Panc1 (cell line): ENCODE data around the gene EML1. TPM values are rescaled to one million over a fixed set of nuclear protein-coding genes. Genes with fewer than 3 reads are reported as not detected.

Experiments used
- ATAC-seq: fragments of 200-7000 bp; cut with Tn5 transposase; 2 replicates; pipeline ENCODE4 v1.9.1; 2020; ENCODE audit warnings: mild to moderate bottlenecking, moderate library complexity
- BruUV-seq: library from RNA; stranded (reverse); fragments of 400-500 nt; replicated peaks from 2 replicates; lab custom pipeline; 2021; lab: Mats Ljungman, UMichigan
- CTCF ChIA-PET: fragments of 300-600 bp; sonication (Branson Sonifier 250); formaldehyde crosslinking; loops from one replicate; lab custom pipeline; 2022; ENCODE audit warnings: antibody characterized with exemption; lab: Charles Lee
- POLR2A ChIA-PET: fragments of 300-600 bp; sonication (Branson Sonifier 250); formaldehyde crosslinking; loops from one replicate; lab custom pipeline; 2022; ENCODE audit warnings: antibody characterized with exemption; lab: Charles Lee
- DNase-seq: peaks from one replicate; pipeline ENCODE4 v3.0.0-alpha.2; 2010; ENCODE audit warnings: low read depth, low spot score
- H3K27ac ChIP-seq: 2 replicates; pipeline ENCODE4 v1.5.1; 2011; ENCODE audit warnings: mild to moderate bottlenecking, low read length, inconsistent platforms
- H3K27me3 ChIP-seq: fragments of 200-500 bp; sonication (Bioruptor generic); 2 replicates; pipeline ENCODE4 v1.6.0; 2014; ENCODE audit warnings: low read length, inconsistent platforms; ENCODE audit not compliant: control insufficient read depth, insufficient read depth
- H3K36me3 ChIP-seq: fragments of 200-500 bp; sonication (Bioruptor generic); 2 replicates; pipeline ENCODE4 v1.5.1; 2014; ENCODE audit warnings: inconsistent platforms, mild to moderate bottlenecking, low read length, moderate library complexity; ENCODE audit not compliant: control insufficient read depth, insufficient read depth
- H3K4me1 ChIP-seq: 2 replicates; pipeline ENCODE4 v1.5.1; 2011; ENCODE audit warnings: inconsistent platforms, mild to moderate bottlenecking, low read length, moderate library complexity; ENCODE audit not compliant: control insufficient read depth, insufficient read depth
- H3K4me3 ChIP-seq, 2 experiments: 2 replicates each; pipeline ENCODE4 v1.5.1; 2011 to 2012; ENCODE audit warnings: low read depth in 2 of 2, low read length in 2 of 2, mild to moderate bottlenecking in 2 of 2, inconsistent platforms in 1 of 2, moderate library complexity in 1 of 2
- H3K9me3 ChIP-seq: fragments of 200-500 bp; sonication (Bioruptor generic); 2 replicates; pipeline ENCODE4 v1.5.1; 2014; ENCODE audit warnings: low read depth, mild to moderate bottlenecking, inconsistent platforms, low read length, moderate library complexity; ENCODE audit not compliant: control insufficient read depth, insufficient read depth
- POLR2AphosphoS5 ChIP-seq: IDR thresholded peaks from 2 replicates; pipeline ENCODE4 v1.6.1; 2012; ENCODE audit warnings: mild to moderate bottlenecking, low read depth, low read length, moderate library complexity
- SIN3A ChIP-seq: IDR thresholded peaks from 2 replicates; pipeline ENCODE4 v1.6.1; 2012; ENCODE audit warnings: low read depth, mild to moderate bottlenecking, low read length, moderate library complexity, borderline replicate concordance; ENCODE audit not compliant: insufficient read depth
- TCF7L2 ChIP-seq: IDR thresholded peaks from 2 replicates; pipeline ENCODE4 v1.6.1; 2011; ENCODE audit warnings: mild to moderate bottlenecking, low read depth, low read length, inconsistent platforms
- in situ Hi-C: cut with HindIII; loops from 2 replicates; pipeline ENCODE4 v1.10.0; 2016; ENCODE audit warnings: low sequenced_read_pairs, low pct_unique_long_range_greater_than_20kb
- intact Hi-C: fragments of 100-400 bp; cut with micrococcal nuclease; formaldehyde crosslinking; loops from one replicate; pipeline ENCODE4 v1.10.0; 2022; ENCODE audit not compliant: unreplicated experiment
- total RNA-seq: library from RNA; stranded (reverse); gene quantifications from one replicate; pipeline ENCODE4 v1.2.1, GENCODE V29; 2021; ENCODE audit not compliant: unreplicated experiment
- TF ChIP-seq, protein P1 (sequence below), 2 experiments: IDR thresholded peaks; 2 replicates each; pipeline ENCODE4 v1.6.1; 2011 to 2012; ENCODE audit warnings: low read depth in 2 of 2, control low read depth in 1 of 2, low read length in 1 of 2, mild to moderate bottlenecking in 1 of 2, moderate library complexity in 1 of 2; ENCODE audit not compliant: insufficient read depth in 1 of 2
- TF ChIP-seq, protein P2 (sequence below): fragments of 450-650 bp; IDR thresholded peaks from 2 replicates; pipeline ENCODE4 v1.5.1; 2017; ENCODE audit warnings: mild to moderate bottlenecking

The EML1 gene
- total RNA-seq, 1 experiment from 2014 or later: 35.3 TPM

DNA sequence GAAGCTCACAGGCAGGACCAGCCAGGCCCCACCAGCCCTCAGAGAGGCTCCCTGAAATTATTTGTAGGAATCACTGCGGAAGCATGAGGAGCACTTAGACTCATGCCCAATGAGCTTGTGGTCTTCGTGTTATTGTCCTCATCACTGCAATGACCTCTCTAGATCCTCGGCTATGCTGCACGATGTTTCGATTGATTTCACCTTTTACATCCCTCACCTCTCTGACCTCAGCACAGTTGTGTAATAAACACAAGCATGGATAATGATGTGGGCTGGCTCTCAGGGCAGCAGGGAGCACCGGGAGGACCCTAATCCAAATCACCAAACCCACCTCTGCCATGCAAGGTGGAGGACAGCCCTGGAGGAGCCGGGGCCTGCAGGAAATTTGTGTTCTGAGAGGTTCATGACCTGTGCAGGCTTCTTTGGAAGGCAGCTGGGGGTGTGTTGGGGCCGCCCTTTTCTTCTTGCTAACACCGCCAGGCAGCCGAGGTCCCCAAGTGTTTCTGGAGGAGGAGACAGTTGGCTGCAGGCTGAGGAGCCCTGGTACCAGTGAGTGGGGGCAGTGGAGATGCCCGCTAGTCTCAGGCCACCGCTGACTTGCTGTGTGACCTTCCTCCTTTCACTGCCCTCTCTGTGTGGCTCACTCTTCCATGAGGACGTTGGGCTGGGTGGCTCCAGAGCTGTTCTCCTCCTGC is 29.5 kb upstream of the EML1 start:
- ChIA-PET CTCF (no interaction called here), POLR2A (no interaction called here)
- no peak overlapping the region for H3K4me3 ChIP-seq
- no peak overlapping the region for H3K27ac ChIP-seq
- TF ChIP-seq, protein P1, sequence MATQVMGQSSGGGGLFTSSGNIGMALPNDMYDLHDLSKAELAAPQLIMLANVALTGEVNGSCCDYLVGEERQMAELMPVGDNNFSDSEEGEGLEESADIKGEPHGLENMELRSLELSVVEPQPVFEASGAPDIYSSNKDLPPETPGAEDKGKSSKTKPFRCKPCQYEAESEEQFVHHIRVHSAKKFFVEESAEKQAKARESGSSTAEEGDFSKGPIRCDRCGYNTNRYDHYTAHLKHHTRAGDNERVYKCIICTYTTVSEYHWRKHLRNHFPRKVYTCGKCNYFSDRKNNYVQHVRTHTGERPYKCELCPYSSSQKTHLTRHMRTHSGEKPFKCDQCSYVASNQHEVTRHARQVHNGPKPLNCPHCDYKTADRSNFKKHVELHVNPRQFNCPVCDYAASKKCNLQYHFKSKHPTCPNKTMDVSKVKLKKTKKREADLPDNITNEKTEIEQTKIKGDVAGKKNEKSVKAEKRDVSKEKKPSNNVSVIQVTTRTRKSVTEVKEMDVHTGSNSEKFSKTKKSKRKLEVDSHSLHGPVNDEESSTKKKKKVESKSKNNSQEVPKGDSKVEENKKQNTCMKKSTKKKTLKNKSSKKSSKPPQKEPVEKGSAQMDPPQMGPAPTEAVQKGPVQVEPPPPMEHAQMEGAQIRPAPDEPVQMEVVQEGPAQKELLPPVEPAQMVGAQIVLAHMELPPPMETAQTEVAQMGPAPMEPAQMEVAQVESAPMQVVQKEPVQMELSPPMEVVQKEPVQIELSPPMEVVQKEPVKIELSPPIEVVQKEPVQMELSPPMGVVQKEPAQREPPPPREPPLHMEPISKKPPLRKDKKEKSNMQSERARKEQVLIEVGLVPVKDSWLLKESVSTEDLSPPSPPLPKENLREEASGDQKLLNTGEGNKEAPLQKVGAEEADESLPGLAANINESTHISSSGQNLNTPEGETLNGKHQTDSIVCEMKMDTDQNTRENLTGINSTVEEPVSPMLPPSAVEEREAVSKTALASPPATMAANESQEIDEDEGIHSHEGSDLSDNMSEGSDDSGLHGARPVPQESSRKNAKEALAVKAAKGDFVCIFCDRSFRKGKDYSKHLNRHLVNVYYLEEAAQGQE (IDR thresholded peaks at IDR 0.05; ENCODE audit: insufficient read depth in 1 of 2, low read depth in 2 of 2, low read length in 1 of 2): no peak
- TF ChIP-seq, protein P2, sequence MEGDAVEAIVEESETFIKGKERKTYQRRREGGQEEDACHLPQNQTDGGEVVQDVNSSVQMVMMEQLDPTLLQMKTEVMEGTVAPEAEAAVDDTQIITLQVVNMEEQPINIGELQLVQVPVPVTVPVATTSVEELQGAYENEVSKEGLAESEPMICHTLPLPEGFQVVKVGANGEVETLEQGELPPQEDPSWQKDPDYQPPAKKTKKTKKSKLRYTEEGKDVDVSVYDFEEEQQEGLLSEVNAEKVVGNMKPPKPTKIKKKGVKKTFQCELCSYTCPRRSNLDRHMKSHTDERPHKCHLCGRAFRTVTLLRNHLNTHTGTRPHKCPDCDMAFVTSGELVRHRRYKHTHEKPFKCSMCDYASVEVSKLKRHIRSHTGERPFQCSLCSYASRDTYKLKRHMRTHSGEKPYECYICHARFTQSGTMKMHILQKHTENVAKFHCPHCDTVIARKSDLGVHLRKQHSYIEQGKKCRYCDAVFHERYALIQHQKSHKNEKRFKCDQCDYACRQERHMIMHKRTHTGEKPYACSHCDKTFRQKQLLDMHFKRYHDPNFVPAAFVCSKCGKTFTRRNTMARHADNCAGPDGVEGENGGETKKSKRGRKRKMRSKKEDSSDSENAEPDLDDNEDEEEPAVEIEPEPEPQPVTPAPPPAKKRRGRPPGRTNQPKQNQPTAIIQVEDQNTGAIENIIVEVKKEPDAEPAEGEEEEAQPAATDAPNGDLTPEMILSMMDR: no peak
- TF ChIP-seq POLR2AphosphoS5 (no peak), TCF7L2 (no peak), SIN3A (no peak)
- peaks cover 11% of the 10 kb centered on the region for H3K4me1 ChIP-seq
- in situ Hi-C loops (no loop called here), intact Hi-C loops (no loop called here)
- no peak for ATAC-seq
- no TSS peak for BruUV-seq
- no peaks in the 10 kb centered on the region for H3K9me3 ChIP-seq
- no peak for DNase-seq
- H3K36me3 ChIP-seq: no peaks in the 10 kb centered on the region
- H3K27me3 ChIP-seq: no peaks in the 10 kb centered on the region

DNA sequence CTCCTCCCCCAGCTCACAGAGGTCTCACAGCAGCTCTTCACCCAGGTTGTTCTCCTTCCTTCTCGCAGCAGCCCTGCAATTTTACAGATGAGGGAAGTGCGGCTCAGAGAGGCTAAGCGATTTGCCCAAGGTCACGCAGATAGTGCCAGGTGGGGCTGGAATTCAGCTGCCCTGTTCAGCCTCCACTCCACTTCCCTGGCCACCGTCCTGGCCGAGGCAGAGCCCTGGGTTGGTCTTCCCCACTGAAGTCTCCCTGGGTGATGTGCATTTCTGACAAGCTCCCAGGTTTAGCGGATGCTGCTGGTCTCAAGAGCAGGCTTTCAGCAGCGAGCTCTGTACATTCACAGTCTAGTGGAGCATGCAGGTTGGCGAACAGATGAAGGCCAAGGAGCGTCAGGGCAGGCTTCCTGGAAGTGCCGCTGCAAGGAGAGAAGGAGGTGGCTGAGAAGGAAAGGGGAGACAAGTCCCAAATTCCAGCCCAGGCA is 28.9 kb upstream of the EML1 start:
- ATAC-seq (no peak), DNase-seq (no peak)
- ChIA-PET CTCF (no interaction called here), POLR2A (no interaction called here)
- in situ Hi-C loops (no loop called here), intact Hi-C loops (no loop called here)
- BruUV-seq: no TSS peak
- Histone ChIP-seq H3K4me1 (peaks cover 5% of the 10 kb centered on the region; the same call in 1 of the 2 replicates), H3K27ac (no peak overlapping the region), H3K36me3 (no peaks in the 10 kb centered on the region), H3K27me3 (no peaks in the 10 kb centered on the region), H3K9me3 (no peaks in the 10 kb centered on the region), H3K4me3 (no peak overlapping the region)
- TF ChIP-seq POLR2AphosphoS5 (no peak), TCF7L2 (no peak), SIN3A (no peak)
- TF ChIP-seq, protein P2: no peak
- TF ChIP-seq, protein P1 (IDR thresholded peaks at IDR 0.05; ENCODE audit: insufficient read depth in 1 of 2, low read depth in 2 of 2, low read length in 1 of 2): no peak
